Measurements from ENCODE around the gene FXYD6. TPM values are rescaled to one million over a fixed set of nuclear protein-coding genes. Genes with fewer than 3 reads are reported as not detected.

Gene FXYD6
- total and polyA plus RNA-seq, 7 donors = 10.8 to 27.9 (median 14.0) TPM

DNA sequence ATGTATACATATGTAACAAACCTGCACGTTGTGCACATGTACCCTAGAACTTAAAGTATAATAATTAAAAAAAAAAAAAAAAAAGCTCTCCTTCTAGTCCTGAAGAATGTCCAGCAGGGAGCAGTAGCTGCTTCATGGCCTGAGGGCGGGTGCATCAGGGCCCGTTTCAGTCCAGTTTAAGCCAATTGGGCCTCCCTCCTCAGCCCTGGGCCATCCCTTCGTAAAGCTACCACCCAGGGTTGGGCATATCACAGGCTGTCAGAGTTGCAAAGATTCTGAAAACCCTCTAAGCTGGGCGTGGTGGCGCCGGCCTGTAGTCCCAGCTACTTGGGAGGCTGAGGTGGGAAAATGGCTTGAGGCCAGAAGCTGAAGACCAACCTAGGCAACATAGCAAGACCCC is 47.3 kb upstream of the FXYD6 start:
- Histone ChIP-seq H3K27me3 (ENCODE audit: insufficient read depth in 3 of 3, low read length in 2 of 3) (no peaks in the 10 kb centered on the region), H3K9me3 (no peaks in the 10 kb centered on the region), H3K4me1 (no peaks in the 10 kb centered on the region), H3K36me3 (ENCODE audit: insufficient read depth in 1 of 2, low read depth in 1 of 2) (no peaks in the 10 kb centered on the region), H3K27ac (no peak overlapping the region), H3K4me3 (no peak overlapping the region)
- DNase-seq (no peak), ATAC-seq (no peak)
- WGBS, 3 donors = 90 to 94% (median 91%) methylated on average over 6 of the region's 7 CpGs
- intact Hi-C loops (cut with DNase I) = no loop called here
- TF ChIP-seq, protein P1, sequence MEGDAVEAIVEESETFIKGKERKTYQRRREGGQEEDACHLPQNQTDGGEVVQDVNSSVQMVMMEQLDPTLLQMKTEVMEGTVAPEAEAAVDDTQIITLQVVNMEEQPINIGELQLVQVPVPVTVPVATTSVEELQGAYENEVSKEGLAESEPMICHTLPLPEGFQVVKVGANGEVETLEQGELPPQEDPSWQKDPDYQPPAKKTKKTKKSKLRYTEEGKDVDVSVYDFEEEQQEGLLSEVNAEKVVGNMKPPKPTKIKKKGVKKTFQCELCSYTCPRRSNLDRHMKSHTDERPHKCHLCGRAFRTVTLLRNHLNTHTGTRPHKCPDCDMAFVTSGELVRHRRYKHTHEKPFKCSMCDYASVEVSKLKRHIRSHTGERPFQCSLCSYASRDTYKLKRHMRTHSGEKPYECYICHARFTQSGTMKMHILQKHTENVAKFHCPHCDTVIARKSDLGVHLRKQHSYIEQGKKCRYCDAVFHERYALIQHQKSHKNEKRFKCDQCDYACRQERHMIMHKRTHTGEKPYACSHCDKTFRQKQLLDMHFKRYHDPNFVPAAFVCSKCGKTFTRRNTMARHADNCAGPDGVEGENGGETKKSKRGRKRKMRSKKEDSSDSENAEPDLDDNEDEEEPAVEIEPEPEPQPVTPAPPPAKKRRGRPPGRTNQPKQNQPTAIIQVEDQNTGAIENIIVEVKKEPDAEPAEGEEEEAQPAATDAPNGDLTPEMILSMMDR (IDR thresholded peaks at IDR 0.05) = no peak

DNA sequence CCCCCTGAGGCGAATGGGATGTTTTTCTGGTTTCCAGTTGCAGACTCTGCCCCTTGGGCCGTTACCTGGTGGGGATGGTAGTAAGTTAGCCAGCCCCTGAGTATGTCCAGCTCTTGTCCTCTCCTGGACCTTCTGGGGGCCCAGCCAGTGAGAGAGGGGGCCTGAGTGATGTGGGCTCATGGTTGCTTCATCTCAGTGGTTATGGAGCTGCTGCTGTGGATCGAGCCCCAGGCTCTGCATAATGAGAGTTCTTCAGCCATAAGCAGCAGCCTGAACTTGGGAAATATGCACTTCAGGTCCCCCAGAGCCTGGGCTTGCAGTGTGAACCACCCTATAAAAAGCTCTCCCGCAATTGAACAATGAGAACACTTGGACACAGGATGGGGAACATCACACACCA is 46.8 kb upstream of the FXYD6 start:
- Histone ChIP-seq H3K36me3 (ENCODE audit: insufficient read depth in 1 of 2, low read depth in 1 of 2) (no peaks in the 10 kb centered on the region), H3K4me3 (no peak overlapping the region), H3K9me3 (no peaks in the 10 kb centered on the region), H3K27ac (no peak overlapping the region), H3K27me3 (ENCODE audit: insufficient read depth in 3 of 3, low read length in 2 of 3) (no peaks in the 10 kb centered on the region), H3K4me1 (no peaks in the 10 kb centered on the region)
- intact Hi-C loops (cut with DNase I) = no loop called here
- ATAC-seq (no peak), DNase-seq (no peak)
- TF ChIP-seq, protein P1 (IDR thresholded peaks at IDR 0.05) = no peak
- 83 to 92% (median 92%) methylated on average over 4 of the region's 4 CpGs for WGBS, 3 donors

DNA sequence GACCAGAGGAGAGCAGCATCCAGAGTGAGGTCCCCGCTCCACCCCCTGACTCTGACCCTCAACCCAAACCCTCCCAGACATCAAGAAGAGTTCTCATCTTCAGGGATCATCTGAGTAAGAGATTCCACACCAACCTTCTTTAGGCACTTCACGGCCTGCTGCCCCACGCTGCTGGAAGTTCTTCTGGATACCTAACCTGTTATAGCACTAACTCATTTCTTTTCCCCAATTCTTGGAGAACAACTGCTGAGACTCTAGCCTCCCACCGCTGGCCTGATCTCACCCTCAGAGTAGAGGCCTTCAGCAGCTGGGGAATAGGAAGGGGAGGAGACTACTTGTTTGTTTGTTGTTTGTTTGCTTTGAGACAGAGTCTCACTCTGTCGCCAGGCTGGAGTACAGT is 45.4 kb upstream of the FXYD6 start:
- intact Hi-C loops (cut with DNase I) = no loop called here
- Histone ChIP-seq H3K9me3 (no peaks in the 10 kb centered on the region), H3K36me3 (ENCODE audit: insufficient read depth in 1 of 2, low read depth in 1 of 2) (no peaks in the 10 kb centered on the region), H3K27ac (no peak overlapping the region), H3K27me3 (ENCODE audit: insufficient read depth in 3 of 3, low read length in 2 of 3) (no peaks in the 10 kb centered on the region), H3K4me3 (no peak overlapping the region), H3K4me1 (no peaks in the 10 kb centered on the region)
- ATAC-seq (no peak), DNase-seq (no peak)
- TF ChIP-seq, protein P1 (IDR thresholded peaks at IDR 0.05) = no peak
- 95 to 96% (median 95%) methylated on average over 5 of the region's 5 CpGs for WGBS, 3 donors

DNA sequence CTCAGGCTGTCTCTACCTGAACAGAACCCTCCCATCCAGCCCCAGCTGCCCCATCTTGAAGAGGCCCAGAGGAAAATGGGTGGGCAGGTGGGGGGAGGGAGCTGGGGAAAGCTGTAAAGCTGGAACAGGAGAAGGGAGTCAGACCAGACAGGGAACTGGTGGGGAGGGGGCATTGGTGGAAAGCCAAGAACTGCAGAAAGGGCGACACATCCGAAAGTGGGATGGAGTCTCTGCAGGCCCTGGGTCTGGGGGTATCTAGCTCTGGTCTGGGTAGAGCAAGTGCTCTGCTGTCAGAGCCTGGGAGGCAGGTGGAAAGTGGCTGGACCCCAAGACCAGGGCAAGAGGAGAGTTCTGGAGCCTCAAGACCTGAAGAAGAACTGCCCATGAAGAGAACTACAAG is 45.0 kb upstream of the FXYD6 start:
- 93 to 94% (median 94%) methylated on average over 2 of the region's 2 CpGs for WGBS, 3 donors
- H3K27ac ChIP-seq = no peak overlapping the region
- DNase-seq (no peak), ATAC-seq (no peak)
- H3K4me3 ChIP-seq = no peak overlapping the region
- no peaks in the 10 kb centered on the region for H3K36me3 ChIP-seq (ENCODE audit: insufficient read depth in 1 of 2, low read depth in 1 of 2)
- intact Hi-C loops (cut with DNase I) = no loop called here
- H3K4me1 ChIP-seq = no peaks in the 10 kb centered on the region
- H3K27me3 ChIP-seq (ENCODE audit: insufficient read depth in 3 of 3, low read length in 2 of 3) = no peaks in the 10 kb centered on the region
- H3K9me3 ChIP-seq = no peaks in the 10 kb centered on the region
- TF ChIP-seq, protein P1 (IDR thresholded peaks at IDR 0.05) = no peak

DNA sequence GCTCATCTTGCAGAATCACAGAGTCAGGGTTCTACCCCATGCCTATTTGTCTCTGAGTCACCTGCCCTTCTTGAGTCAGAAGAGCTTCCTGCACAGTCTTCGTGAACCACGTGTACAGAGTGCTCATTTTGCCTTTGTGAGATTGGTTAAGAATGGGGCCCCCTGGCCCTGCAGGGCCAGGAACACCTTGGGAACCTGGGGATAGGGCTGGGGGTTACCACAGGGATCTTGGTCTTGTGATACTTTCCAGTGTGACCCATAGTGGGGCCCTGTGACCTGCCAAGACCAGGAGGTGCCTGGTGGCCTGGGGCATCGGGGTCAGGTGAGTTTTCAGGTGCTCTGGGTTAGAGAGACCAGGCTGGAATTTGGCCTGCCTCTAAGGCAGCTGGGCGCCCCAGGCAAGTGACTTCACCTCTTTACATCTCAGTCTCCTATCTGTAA is 43.3 kb upstream of the FXYD6 start:
- no peak overlapping the region for H3K27ac ChIP-seq
- 83 to 91% (median 90%) methylated on average over 4 of the region's 4 CpGs for WGBS, 3 donors
- no peak for ATAC-seq

More for the DNA sequence above, 43.3 kb upstream of the FXYD6 start:
- H3K36me3 ChIP-seq (ENCODE audit: insufficient read depth in 1 of 2, low read depth in 1 of 2) = no peaks in the 10 kb centered on the region
- H3K27me3 ChIP-seq (ENCODE audit: insufficient read depth in 3 of 3, low read length in 2 of 3) = no peaks in the 10 kb centered on the region
- TF ChIP-seq, protein P1 (IDR thresholded peaks at IDR 0.05) = no peak
- no peaks in the 10 kb centered on the region for H3K9me3 ChIP-seq
- no peak overlapping the region for H3K4me3 ChIP-seq
- intact Hi-C loops (cut with DNase I) = no loop called here
- H3K4me1 ChIP-seq = no peaks in the 10 kb centered on the region
- no peak for DNase-seq

All from psoas muscle (tissue), 8 donors.